Ishikawa (cell line): ENCODE results near the gene CPVL.

Experiments used
- CEBPB ChIP-seq: IDR thresholded peaks from 2 replicates; pipeline ENCODE4 v1.6.1; 2012
- CREB1 ChIP-seq: IDR thresholded peaks from 2 replicates; pipeline ENCODE4 v1.6.1; 2012; ENCODE audit warnings: low read depth
- EGR1 ChIP-seq: IDR thresholded peaks from 2 replicates; pipeline ENCODE4 v1.6.1; 2012
- EP300 ChIP-seq: IDR thresholded peaks from 2 replicates; pipeline ENCODE4 v1.6.1; 2012; ENCODE audit warnings: borderline replicate concordance
- FOXM1 ChIP-seq: IDR thresholded peaks from 2 replicates; pipeline ENCODE4 v1.6.1; 2012; ENCODE audit warnings: low read depth, borderline replicate concordance
- NFIC ChIP-seq: IDR thresholded peaks from 2 replicates; pipeline ENCODE4 v1.6.1; 2012
- RAD21 ChIP-seq: IDR thresholded peaks from 2 replicates; pipeline ENCODE4 v1.6.1; 2012; ENCODE audit warnings: low read depth
- TAF1 ChIP-seq: IDR thresholded peaks from 2 replicates; pipeline ENCODE4 v1.6.1; 2012; ENCODE audit warnings: low read depth, mild to moderate bottlenecking
- TCF12 ChIP-seq: IDR thresholded peaks from 2 replicates; pipeline ENCODE4 v1.6.1; 2012; ENCODE audit warnings: low read depth
- TEAD4 ChIP-seq: IDR thresholded peaks from 2 replicates; pipeline ENCODE4 v1.6.1; 2012
- YY1 ChIP-seq: IDR thresholded peaks from 2 replicates; pipeline ENCODE4 v1.6.1; 2012; ENCODE audit warnings: low read depth
- TF ChIP-seq, protein P1 (sequence below): IDR thresholded peaks from 2 replicates; pipeline ENCODE4 v1.6.1; 2012
- TF ChIP-seq, protein P2 (sequence below): IDR thresholded peaks from 2 replicates; pipeline ENCODE4 v1.6.1; 2012
- TF ChIP-seq, protein P3 (sequence below): IDR thresholded peaks from 2 replicates; pipeline ENCODE4 v1.6.1; 2012; ENCODE audit warnings: low read depth, mild to moderate bottlenecking

DNA sequence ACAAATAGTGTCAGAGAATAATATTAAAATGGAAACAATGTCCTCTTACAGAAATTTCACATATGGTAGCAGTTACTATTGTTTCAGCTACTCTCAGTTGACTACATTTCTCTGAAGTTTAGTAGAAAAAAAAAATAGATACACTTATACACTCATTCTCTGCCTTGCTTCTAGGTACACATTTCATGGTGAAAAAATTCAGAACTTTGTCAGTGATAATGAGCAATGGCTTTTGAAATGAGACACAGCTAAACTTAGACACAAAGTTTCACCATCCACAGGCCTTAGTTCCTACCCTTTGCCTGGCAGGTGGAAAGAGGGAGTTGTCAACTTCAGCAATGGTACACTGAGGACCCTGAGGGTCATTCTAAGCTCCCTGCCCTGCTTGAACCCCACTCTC, 69.2 kb downstream of the CPVL start:
- no peak for TF ChIP-seq CEBPB
- TF ChIP-seq, protein P1, sequence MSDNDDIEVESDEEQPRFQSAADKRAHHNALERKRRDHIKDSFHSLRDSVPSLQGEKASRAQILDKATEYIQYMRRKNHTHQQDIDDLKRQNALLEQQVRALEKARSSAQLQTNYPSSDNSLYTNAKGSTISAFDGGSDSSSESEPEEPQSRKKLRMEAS, result no peak
- no peak for TF ChIP-seq RAD21
- TF ChIP-seq YY1, result no peak
- TF ChIP-seq TEAD4, result no peak
- TF ChIP-seq CREB1, result no peak
- no peak for TF ChIP-seq FOXM1
- TF ChIP-seq TCF12, result no peak
- TF ChIP-seq EP300, result no peak
- TF ChIP-seq EGR1, result no peak
- no peak for TF ChIP-seq TAF1
- TF ChIP-seq, protein P2, sequence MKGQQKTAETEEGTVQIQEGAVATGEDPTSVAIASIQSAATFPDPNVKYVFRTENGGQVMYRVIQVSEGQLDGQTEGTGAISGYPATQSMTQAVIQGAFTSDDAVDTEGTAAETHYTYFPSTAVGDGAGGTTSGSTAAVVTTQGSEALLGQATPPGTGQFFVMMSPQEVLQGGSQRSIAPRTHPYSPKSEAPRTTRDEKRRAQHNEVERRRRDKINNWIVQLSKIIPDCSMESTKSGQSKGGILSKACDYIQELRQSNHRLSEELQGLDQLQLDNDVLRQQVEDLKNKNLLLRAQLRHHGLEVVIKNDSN, result no peak
- TF ChIP-seq, protein P3, sequence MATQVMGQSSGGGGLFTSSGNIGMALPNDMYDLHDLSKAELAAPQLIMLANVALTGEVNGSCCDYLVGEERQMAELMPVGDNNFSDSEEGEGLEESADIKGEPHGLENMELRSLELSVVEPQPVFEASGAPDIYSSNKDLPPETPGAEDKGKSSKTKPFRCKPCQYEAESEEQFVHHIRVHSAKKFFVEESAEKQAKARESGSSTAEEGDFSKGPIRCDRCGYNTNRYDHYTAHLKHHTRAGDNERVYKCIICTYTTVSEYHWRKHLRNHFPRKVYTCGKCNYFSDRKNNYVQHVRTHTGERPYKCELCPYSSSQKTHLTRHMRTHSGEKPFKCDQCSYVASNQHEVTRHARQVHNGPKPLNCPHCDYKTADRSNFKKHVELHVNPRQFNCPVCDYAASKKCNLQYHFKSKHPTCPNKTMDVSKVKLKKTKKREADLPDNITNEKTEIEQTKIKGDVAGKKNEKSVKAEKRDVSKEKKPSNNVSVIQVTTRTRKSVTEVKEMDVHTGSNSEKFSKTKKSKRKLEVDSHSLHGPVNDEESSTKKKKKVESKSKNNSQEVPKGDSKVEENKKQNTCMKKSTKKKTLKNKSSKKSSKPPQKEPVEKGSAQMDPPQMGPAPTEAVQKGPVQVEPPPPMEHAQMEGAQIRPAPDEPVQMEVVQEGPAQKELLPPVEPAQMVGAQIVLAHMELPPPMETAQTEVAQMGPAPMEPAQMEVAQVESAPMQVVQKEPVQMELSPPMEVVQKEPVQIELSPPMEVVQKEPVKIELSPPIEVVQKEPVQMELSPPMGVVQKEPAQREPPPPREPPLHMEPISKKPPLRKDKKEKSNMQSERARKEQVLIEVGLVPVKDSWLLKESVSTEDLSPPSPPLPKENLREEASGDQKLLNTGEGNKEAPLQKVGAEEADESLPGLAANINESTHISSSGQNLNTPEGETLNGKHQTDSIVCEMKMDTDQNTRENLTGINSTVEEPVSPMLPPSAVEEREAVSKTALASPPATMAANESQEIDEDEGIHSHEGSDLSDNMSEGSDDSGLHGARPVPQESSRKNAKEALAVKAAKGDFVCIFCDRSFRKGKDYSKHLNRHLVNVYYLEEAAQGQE, result no peak
- TF ChIP-seq NFIC, result no peak
